Measurements from ENCODE around the gene RYR1.

Gene RYR1

DNA sequence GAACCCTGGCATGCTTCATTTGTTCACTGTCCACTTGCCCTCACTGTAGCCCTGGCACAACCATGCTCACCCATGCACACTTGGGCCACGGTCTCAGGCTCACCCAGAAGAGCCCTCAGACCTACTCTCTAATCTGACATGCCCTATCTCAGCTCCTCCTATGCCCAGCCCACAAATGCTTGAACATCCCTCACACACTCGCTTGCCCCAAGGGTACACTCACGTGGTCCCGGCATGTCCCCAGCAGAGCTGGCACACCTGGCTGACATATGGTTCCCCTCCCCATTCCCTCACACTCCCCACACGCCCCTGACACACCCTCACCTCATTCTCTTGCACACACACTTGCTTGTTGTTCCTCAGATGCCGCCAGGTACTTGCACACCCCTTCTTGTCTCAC, 128.6 kb downstream of the RYR1 start:
- CTCF ChIA-PET: interaction anchor here (1.1 to 2.0 kb wide), 3 partner anchors 10 to 74 kb away, joined by 5 to 6 read pairs (median 6); no protein-coding TSS in a partner anchor
- Histone ChIP-seq H3K4me1 (ENCODE audit: control insufficient read depth, insufficient read depth, low read length) (peaks cover 3% of the 10 kb centered on the region; the same call in 1 of the 2 replicates), H3K9me3 (ENCODE audit: control insufficient read depth, insufficient read depth, low read depth, low read length) (no peaks in the 10 kb centered on the region; the same call in 1 of the 2 replicates)

DNA sequence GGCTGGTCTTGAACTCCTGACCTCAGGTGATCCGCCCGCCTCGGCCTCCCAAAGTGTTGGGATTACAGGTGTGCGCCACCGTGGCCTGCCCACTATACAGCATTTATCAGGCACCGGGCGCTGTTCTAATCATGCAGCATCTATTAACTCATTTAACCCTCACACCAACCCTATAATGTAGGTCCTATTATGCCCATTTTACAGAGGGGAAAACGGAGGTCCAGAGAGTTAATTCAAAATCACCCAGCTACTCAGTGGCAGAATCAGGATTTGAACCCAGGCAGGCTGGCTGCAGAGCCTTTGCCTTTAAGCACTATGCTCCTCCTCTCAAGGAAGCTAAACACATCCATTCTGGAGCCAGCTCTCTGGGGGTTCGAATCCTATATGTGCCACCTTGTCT, 130.0 kb downstream of the RYR1 start:
- no peaks in the 10 kb centered on the region; the same call in 1 of the 2 replicates for H3K4me1 ChIP-seq (ENCODE audit: control insufficient read depth, insufficient read depth, low read length)
- no peak overlapping the region for H3K27ac ChIP-seq (ENCODE audit: extremely low read depth, low read depth, low read length)
- no peaks in the 10 kb centered on the region for H3K36me3 ChIP-seq (ENCODE audit: control insufficient read depth in 2 of 2, insufficient read depth in 1 of 2, low read length in 2 of 2)
- ChIA-PET CTCF (interaction anchor here (0.5 to 1.7 kb wide), 3 partner anchors 18 to 312 kb away, joined by 3 to 8 read pairs (median 6); no protein-coding TSS in a partner anchor), POLR2A (no interaction called here)
- no peaks in the 10 kb centered on the region; the same call in 1 of the 2 replicates for H3K9me3 ChIP-seq (ENCODE audit: control insufficient read depth, insufficient read depth, low read depth, low read length)
- TF ChIP-seq ZNF433 (tag by site-specific recombination; IDR thresholded peaks at IDR 0.05; ENCODE audit: low read depth) (no peak), ZNF664 (tag by site-specific recombination; IDR thresholded peaks at IDR 0.05) (peak; percentile 90)
- no peak overlapping the region for H3K4me3 ChIP-seq (ENCODE audit: low read depth, low read length)

More for the DNA sequence above, 128.6 kb downstream of the RYR1 start:
- TF ChIP-seq ZNF23 (tag by site-specific recombination; IDR thresholded peaks at IDR 0.05; ENCODE audit: borderline replicate concordance) (no peak), KLF9 (tag by site-specific recombination; IDR thresholded peaks at IDR 0.05; ENCODE audit: low read depth) (0 out of 2 replicates have a peak, but pooled peaks have one; percentile 14), ZNF324 (tag by site-specific recombination; IDR thresholded peaks at IDR 0.05) (no peak), ZNF623 (tag by site-specific recombination; IDR thresholded peaks at IDR 0.05) (no peak), ZNF274 (IDR thresholded peaks at IDR 0.05; ENCODE audit: low read length) (no peak), ZNF274 (tag by site-specific recombination; IDR thresholded peaks at IDR 0.05; ENCODE audit: borderline replicate concordance) (no peak), HOXC10 (CRISPR knock-in tag; IDR thresholded peaks at IDR 0.05) (no peak), FEZF1 (tag by site-specific recombination; IDR thresholded peaks at IDR 0.05) (no peak), GLIS1 (tag by site-specific recombination; IDR thresholded peaks at IDR 0.05) (peak; percentile 42), KLF10 (tag by site-specific recombination; IDR thresholded peaks at IDR 0.05) (0 out of 2 replicates have a peak, but pooled peaks have one; percentile 45), GLIS2 (tag by site-specific recombination; IDR thresholded peaks at IDR 0.05) (peak; percentile 39; the same call in 1 of the 2 replicates)
- TF ChIP-seq, protein P1, sequence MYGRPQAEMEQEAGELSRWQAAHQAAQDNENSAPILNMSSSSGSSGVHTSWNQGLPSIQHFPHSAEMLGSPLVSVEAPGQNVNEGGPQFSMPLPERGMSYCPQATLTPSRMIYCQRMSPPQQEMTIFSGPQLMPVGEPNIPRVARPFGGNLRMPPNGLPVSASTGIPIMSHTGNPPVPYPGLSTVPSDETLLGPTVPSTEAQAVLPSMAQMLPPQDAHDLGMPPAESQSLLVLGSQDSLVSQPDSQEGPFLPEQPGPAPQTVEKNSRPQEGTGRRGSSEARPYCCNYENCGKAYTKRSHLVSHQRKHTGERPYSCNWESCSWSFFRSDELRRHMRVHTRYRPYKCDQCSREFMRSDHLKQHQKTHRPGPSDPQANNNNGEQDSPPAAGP (tag by site-specific recombination; IDR thresholded peaks at IDR 0.05): peak; percentile 48; the same call in 1 of the 2 replicates
- TF ChIP-seq, protein P2, sequence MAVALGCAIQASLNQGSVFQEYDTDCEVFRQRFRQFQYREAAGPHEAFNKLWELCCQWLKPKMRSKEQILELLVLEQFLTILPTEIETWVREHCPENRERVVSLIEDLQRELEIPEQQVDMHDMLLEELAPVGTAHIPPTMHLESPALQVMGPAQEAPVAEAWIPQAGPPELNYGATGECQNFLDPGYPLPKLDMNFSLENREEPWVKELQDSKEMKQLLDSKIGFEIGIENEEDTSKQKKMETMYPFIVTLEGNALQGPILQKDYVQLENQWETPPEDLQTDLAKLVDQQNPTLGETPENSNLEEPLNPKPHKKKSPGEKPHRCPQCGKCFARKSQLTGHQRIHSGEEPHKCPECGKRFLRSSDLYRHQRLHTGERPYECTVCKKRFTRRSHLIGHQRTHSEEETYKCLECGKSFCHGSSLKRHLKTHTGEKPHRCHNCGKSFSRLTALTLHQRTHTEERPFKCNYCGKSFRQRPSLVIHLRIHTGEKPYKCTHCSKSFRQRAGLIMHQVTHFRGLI (tag by site-specific recombination; IDR thresholded peaks at IDR 0.05): no peak
- TF ChIP-seq, protein P3, sequence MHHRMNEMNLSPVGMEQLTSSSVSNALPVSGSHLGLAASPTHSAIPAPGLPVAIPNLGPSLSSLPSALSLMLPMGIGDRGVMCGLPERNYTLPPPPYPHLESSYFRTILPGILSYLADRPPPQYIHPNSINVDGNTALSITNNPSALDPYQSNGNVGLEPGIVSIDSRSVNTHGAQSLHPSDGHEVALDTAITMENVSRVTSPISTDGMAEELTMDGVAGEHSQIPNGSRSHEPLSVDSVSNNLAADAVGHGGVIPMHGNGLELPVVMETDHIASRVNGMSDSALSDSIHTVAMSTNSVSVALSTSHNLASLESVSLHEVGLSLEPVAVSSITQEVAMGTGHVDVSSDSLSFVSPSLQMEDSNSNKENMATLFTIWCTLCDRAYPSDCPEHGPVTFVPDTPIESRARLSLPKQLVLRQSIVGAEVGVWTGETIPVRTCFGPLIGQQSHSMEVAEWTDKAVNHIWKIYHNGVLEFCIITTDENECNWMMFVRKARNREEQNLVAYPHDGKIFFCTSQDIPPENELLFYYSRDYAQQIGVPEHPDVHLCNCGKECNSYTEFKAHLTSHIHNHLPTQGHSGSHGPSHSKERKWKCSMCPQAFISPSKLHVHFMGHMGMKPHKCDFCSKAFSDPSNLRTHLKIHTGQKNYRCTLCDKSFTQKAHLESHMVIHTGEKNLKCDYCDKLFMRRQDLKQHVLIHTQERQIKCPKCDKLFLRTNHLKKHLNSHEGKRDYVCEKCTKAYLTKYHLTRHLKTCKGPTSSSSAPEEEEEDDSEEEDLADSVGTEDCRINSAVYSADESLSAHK (tag by site-specific recombination; IDR thresholded peaks at IDR 0.05): no peak
- Histone ChIP-seq H3K36me3 (ENCODE audit: control insufficient read depth in 2 of 2, insufficient read depth in 1 of 2, low read length in 2 of 2) (no peaks in the 10 kb centered on the region), H3K27ac (ENCODE audit: extremely low read depth, low read depth, low read length) (no peak overlapping the region), H3K4me3 (ENCODE audit: low read depth, low read length) (no peak overlapping the region)
- POLR2A ChIA-PET: no interaction called here

Data from HEK293 (cell line).